Activated naive CD8-positive, alpha-beta T cell treated with anti-CD3 and anti-CD28 coated beads for 36 hours (primary cell): ENCODE results near the gene TGFB1I1. TPM values are rescaled to one million over a fixed set of nuclear protein-coding genes. Genes with fewer than 3 reads are reported as not detected.

Experiments used
- DNase-seq: peaks from one replicate; pipeline ENCODE4 v3.0.0; 2021
- H3K27ac Mint-ChIP-seq: one replicate; pipeline ENCODE4 v1.8.0; 2022; ENCODE audit warnings: mild to moderate bottlenecking, moderate library complexity, mixed read lengths
- H3K27me3 Mint-ChIP-seq: one replicate; pipeline ENCODE4 v1.8.0; 2022; ENCODE audit warnings: mild to moderate bottlenecking, mixed read lengths
- H3K36me3 Mint-ChIP-seq: one replicate; pipeline ENCODE4 v1.8.0; 2021; ENCODE audit warnings: mild to moderate bottlenecking, mixed read lengths
- H3K4me1 Mint-ChIP-seq: one replicate; pipeline ENCODE4 v1.8.0; 2021; ENCODE audit warnings: mixed read lengths
- H3K4me3 Mint-ChIP-seq: one replicate; pipeline ENCODE4 v1.8.0; 2022; ENCODE audit warnings: mild to moderate bottlenecking, moderate library complexity, mixed read lengths
- H3K9me3 Mint-ChIP-seq: one replicate; pipeline ENCODE4 v1.8.0; 2022; ENCODE audit warnings: mixed read lengths
- total RNA-seq, 2 experiments: library from RNA; stranded (reverse); gene quantifications; one replicate each; pipeline ENCODE4 v1.2.3, GENCODE V29; 2021

TGFB1I1 gene
- total RNA-seq, 2 experiments from 2014 or later: 0.32 to 0.49 TPM

DNA sequence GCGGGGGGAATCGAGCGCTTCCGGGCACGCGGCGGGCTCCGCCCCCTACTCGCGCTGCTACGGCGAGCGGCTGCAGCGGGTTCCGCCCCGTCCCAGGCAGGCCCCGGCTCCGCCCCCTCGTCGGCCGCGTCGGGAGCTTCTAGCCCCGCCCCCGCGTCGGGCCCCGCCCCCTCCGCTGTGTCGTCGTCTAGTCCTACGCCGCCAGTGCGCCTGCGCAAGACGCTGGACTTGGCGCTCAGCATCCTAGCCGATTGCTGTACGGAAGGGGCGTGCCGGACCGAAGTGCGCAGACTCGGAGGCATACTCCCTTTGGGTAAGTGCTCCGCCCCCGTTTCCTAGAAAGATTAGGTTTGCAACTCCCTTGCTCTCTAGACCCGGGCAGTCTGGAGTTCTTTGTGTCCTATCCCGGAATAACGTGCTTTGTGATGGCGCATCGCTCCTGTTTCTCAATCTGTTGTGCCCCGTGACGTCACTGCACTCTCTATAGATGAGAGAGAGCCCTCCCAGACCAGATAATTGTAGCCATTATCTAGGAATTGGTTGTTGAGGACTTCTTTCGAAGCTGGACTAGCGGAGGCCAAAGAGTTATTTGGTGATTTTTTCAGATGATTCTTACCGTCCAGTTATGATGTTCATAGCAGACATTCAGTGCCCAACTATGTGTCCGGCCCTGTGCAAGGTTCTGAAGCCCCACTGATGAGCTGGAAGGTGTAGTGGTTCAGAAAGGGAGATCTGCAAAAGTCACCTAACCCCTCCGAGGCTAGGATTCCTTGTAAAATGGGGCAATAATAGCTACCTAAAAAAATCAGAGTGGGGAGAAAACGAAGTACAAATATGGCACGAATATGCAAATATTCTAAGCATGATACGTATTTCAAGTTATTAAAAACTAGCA lies 12.0 kb upstream of the TGFB1I1 start:
- Mint-ChIP-seq H3K27me3 (no peaks in the 10 kb centered on the region), H3K27ac (peak overlapping the region; percentile 96), H3K4me3 (peak overlapping the region; percentile 91), H3K36me3 (peaks cover 36% of the 10 kb centered on the region), H3K4me1 (peaks cover 37% of the 10 kb centered on the region), H3K9me3 (no peaks in the 10 kb centered on the region)
- DNase-seq: peak; percentile 100

DNA sequence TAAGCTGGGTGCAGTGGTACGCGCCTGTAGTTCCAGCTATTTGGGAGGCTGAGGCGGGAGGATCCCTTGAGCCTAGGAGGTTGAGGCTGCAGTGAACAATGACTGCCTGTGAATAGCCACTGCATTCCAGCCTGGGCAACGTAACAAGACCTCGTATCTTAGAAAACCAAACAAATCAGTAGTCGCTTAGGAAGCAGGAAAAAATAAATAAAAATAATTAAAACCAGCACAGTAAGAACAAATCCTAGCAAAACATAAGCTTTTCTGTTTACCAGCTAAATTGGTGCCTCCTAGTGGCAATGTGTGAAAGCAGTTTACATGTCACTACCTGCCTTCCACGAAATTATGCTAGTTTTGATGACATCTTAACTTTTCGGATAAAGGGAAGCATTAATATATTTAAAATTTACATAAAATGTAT lies 11.4 kb upstream of the TGFB1I1 start:
- Mint-ChIP-seq H3K27ac (peak overlapping the region; percentile 94), H3K4me3 (peak overlapping the region; percentile 91), H3K9me3 (no peaks in the 10 kb centered on the region), H3K36me3 (peaks cover 32% of the 10 kb centered on the region), H3K4me1 (peaks cover 31% of the 10 kb centered on the region), H3K27me3 (no peaks in the 10 kb centered on the region)
- no peak for DNase-seq

DNA sequence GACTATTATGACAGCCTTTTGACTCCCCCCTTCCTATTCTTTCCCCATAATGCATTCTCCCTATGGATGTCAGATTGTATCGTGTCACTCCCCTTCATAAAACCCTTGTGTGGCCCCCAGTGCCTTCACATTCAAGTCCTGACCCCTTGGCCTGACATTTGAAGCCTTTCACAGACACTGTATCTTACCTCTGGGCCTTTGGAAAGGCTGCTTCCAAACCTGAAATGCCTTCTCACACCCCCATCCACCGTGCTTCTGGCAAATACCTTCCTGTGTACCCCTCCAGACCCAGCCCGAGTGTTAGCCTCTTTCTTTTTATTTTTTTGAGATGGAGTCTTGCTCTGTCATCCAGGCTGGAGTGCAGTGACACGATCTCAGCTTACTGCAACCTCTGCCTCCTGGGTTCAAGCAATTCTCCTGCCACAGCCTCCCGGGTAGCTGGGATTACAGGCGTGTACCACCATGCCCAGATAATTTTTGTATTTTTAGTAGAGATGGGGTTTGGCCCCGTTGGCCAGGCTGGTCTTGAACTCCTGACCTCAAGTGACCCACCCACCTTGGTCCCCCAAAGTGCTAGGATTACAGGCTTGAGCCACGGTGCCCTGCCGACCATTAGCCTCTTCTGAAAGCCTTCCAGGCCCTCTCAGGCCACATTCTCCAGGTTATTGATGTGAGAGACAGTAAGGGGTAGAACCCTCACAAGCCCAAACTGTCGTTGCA lies 10.6 kb upstream of the TGFB1I1 start:
- Mint-ChIP-seq H3K4me3 (no peak overlapping the region), H3K36me3 (peaks cover 26% of the 10 kb centered on the region), H3K4me1 (peaks cover 26% of the 10 kb centered on the region), H3K9me3 (no peaks in the 10 kb centered on the region), H3K27ac (peak overlapping the region; percentile 44), H3K27me3 (no peaks in the 10 kb centered on the region)
- DNase-seq: no peak

DNA sequence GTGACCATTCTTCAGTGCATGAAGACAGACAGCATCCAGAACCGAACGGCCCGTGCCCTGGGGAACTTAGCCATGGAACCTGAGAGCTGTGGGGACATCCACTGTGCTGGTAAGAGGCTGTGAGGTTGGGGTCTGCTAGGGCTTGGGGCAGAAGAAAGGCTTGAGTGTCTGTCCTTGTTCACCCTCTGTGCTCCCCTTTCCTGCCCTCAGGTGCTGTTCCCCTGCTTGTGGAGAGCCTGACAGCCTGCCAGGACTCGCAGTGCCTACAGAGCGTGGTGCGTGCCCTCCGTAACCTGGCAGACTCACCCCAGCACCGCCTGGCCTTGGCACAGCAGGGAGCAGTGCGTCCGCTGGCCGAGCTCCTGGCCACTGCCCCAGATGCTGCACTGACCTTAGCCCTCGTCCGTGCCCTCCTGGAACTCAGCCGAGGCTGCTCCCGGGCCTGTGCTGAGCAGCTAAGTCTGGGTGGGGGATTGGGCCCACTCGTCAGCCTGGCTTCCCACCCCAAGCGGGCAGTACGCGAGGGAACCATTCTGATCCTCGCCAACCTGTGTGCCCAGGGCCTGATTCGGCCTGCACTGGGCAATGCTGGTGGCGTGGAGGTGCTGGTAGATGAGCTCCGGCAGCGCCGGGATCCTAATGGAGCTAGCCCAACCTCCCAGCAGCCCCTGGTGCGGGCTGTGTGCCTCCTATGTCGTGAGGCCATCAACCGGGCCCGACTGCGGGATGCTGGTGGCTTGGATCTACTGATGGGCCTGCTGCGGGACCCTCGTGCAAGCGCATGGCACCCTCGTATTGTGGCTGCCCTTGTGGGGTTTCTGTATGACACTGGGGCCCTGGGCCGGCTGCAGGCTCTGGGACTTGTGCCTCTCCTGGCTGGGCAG lies 9.8 kb upstream of the TGFB1I1 start:
- Mint-ChIP-seq H3K27me3 (no peaks in the 10 kb centered on the region), H3K9me3 (no peaks in the 10 kb centered on the region), H3K4me1 (peaks cover 24% of the 10 kb centered on the region), H3K36me3 (peaks cover 25% of the 10 kb centered on the region), H3K4me3 (no peak overlapping the region), H3K27ac (no peak overlapping the region)
- DNase-seq: no peak

DNA sequence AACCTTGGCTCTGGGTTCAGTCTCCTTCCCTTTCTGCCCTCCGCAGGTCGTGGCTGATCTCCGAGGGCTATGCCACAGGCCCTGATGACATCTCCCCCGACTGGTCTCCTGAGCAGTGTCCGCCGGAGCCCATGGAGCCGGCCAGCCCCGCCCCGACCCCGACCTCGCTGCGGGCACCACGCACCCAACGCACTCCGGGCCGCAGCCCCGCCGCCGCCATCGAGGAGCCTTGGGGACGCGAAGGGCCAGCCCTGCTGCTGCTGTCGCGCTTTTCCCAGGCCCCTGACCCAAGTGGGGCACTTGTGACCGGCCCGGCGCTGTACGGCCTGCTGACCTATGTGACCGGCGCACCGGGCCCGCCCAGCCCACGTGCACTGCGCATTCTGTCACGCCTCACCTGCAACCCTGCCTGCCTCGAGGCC lies 7.6 kb upstream of the TGFB1I1 start:
- H3K27ac Mint-ChIP-seq: no peak overlapping the region
- H3K36me3 Mint-ChIP-seq: peaks cover 17% of the 10 kb centered on the region
- DNase-seq: no peak
- H3K27me3 Mint-ChIP-seq: no peaks in the 10 kb centered on the region
- H3K4me1 Mint-ChIP-seq: peaks cover 23% of the 10 kb centered on the region
- H3K4me3 Mint-ChIP-seq: no peak overlapping the region
- H3K9me3 Mint-ChIP-seq: no peaks in the 10 kb centered on the region

DNA sequence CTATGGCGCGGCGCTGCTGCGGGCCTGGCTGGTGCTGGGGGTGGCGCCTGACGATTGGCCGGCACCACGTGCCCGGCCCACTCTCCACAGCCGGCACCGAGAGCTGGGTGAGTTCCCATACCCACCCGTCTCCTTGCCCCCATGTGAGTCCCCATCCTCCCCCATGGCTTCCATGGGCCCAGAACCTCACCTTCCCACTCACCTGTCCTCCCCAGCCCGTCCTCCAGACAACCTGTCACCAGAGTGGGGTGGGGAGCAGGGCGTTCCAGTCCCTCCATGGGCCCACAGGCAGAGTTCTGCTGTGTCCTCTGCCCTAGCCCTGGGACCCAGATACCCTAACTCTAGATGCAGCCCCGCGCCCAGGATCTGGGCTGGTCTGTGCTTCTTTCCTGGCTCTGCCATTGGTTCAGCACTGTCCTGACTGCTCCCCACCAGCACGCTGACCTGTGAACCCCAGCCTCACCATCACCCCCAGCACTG lies 7.1 kb upstream of the TGFB1I1 start:
- H3K9me3 Mint-ChIP-seq: no peaks in the 10 kb centered on the region
- no peak overlapping the region for H3K4me3 Mint-ChIP-seq
- no peak for DNase-seq

DNA sequence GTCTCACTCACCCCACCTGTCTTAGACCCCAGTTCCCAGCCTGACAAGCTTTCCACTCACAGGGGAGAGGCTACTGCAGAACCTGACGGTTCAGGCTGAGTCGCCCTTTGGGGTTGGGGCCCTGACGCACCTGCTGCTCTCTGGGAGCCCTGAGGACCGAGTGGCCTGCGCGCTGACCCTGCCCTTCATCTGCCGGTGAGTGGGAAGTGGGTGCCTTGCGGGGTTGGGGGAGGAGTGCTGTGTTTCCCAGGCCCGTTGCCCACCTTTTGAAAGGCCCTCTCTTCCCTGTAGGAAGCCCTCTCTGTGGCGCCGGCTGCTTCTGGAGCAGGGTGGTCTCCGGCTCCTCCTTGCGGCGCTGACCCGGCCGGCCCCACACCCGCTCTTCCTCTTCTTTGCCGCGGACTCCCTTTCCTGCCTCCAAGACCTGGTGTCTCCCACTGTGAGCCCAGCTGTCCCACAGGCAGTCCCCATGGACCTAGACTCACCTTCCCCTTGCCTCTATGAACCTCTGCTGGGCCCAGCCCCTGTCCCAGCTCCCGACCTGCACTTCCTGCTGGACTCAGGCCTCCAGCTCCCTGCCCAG lies 6.1 kb upstream of the TGFB1I1 start:
- DNase-seq: no peak
- H3K4me1 Mint-ChIP-seq: peaks cover 14% of the 10 kb centered on the region
- no peak overlapping the region for H3K27ac Mint-ChIP-seq
- H3K4me3 Mint-ChIP-seq: no peak overlapping the region
- H3K36me3 Mint-ChIP-seq: peaks cover 14% of the 10 kb centered on the region
- no peaks in the 10 kb centered on the region for H3K9me3 Mint-ChIP-seq
- H3K27me3 Mint-ChIP-seq: peaks cover 1% of the 10 kb centered on the region

More for the DNA sequence above, 7.1 kb upstream of the TGFB1I1 start:
- Mint-ChIP-seq H3K27me3 (no peaks in the 10 kb centered on the region), H3K27ac (no peak overlapping the region), H3K4me1 (peaks cover 23% of the 10 kb centered on the region), H3K36me3 (peaks cover 17% of the 10 kb centered on the region)

DNA sequence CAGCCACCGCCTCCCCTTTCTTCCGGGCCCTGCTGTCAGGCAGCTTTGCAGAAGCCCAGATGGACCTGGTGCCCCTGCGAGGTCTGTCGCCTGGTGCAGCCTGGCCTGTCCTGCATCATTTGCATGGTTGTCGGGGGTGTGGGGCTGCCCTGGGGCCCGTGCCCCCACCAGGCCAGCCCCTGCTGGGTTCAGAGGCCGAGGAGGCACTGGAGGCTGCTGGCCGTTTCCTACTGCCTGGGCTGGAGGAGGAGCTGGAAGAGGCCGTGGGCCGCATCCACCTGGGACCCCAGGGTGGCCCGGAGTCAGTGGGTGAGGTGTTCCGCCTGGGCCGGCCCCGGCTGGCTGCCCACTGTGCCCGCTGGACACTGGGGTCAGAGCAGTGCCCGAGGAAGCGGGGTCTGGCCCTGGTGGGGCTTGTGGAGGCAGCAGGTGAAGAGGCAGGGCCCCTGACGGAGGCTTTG lies 5.5 kb upstream of the TGFB1I1 start:
- no peaks in the 10 kb centered on the region for H3K9me3 Mint-ChIP-seq
- no peak overlapping the region for H3K27ac Mint-ChIP-seq
- no peak overlapping the region for H3K4me3 Mint-ChIP-seq
- H3K4me1 Mint-ChIP-seq: peaks cover 10% of the 10 kb centered on the region
- no peak for DNase-seq
- H3K36me3 Mint-ChIP-seq: peaks cover 14% of the 10 kb centered on the region
- peaks cover 7% of the 10 kb centered on the region for H3K27me3 Mint-ChIP-seq

DNA sequence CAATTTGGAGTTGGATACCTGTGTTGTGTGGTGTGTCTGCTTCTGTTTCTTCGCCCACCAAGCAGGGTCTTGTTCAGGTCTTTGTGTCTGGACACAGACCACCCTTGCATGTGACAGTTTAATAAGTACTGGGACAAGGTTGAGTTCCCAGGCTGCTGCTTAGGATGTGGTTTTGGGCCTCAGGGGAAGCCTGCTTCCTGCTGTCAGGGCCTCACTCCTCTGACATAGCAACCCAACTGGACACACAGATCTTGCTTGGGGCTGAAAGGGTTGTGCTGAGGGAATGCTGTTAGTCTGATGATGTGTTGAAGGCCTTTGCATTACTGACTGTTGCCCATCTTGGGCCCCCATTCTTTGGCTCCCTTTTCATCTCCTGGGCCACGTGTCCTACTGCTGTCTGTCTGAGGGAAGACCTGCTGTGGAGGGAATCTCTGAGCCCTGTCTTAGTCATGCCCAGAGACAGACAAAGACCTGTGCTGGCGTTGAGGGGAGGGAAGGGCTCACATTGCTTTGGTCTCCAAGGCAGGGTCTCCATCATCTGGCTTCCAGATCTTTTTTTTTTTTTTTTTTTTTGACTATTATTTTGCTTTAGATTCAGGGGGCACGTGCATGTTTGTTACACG lies 4.7 kb upstream of the TGFB1I1 start:
- Mint-ChIP-seq H3K27me3 (peaks cover 12% of the 10 kb centered on the region), H3K36me3 (peaks cover 14% of the 10 kb centered on the region), H3K4me1 (peaks cover 10% of the 10 kb centered on the region), H3K27ac (peak overlapping the region; percentile 20), H3K4me3 (no peak overlapping the region), H3K9me3 (no peaks in the 10 kb centered on the region)
- no peak for DNase-seq

DNA sequence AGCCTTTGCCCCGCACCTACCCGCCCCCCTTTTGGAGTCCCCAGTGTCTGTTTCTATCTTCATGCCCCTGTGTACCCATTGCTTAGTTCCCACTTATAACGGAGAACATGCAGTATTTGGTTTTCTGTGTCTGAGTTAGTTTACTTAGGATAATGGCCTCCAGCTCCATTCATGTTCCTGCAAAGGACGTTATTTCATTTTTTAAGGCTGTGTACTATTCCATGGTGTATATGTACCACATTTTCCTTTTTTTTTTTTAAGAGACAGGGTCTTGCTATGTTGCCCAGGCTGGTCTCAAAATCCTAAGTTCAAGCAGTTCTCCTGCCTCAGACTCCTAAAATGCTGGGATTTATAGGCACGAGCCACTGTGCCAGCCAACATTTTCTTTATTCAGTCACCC lies 4.1 kb upstream of the TGFB1I1 start:
- DNase-seq: no peak
- peaks cover 18% of the 10 kb centered on the region for H3K27me3 Mint-ChIP-seq
- peaks cover 15% of the 10 kb centered on the region for H3K4me1 Mint-ChIP-seq
- peaks cover 11% of the 10 kb centered on the region for H3K36me3 Mint-ChIP-seq
- no peaks in the 10 kb centered on the region for H3K9me3 Mint-ChIP-seq
- H3K27ac Mint-ChIP-seq: no peak overlapping the region
- no peak overlapping the region for H3K4me3 Mint-ChIP-seq

DNA sequence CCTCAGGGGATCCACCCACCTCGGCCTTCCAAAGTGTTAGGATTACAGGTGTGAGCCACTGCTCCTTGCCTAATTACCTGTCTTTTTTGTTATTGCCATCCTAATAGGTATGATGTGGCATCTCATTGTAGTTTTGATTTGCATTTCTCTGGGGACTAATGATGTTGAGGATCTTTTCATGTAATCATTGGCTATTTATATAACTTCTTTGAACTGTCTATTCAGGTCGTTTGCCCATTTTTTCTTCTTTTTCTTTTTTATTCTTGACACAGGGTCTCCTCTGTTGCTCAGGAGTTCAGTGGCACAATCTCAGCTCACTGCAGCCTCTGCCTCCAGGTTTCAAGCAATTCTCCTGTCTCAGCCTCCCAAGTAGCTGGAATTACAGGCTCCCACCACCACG lies 1.3 kb upstream of the TGFB1I1 start:
- peaks cover 24% of the 10 kb centered on the region for H3K27me3 Mint-ChIP-seq
- H3K36me3 Mint-ChIP-seq: peaks cover 8% of the 10 kb centered on the region
- no peak overlapping the region for H3K4me3 Mint-ChIP-seq
- no peak overlapping the region for H3K27ac Mint-ChIP-seq
- no peak for DNase-seq
- H3K4me1 Mint-ChIP-seq: peaks cover 15% of the 10 kb centered on the region
- no peaks in the 10 kb centered on the region for H3K9me3 Mint-ChIP-seq

DNA sequence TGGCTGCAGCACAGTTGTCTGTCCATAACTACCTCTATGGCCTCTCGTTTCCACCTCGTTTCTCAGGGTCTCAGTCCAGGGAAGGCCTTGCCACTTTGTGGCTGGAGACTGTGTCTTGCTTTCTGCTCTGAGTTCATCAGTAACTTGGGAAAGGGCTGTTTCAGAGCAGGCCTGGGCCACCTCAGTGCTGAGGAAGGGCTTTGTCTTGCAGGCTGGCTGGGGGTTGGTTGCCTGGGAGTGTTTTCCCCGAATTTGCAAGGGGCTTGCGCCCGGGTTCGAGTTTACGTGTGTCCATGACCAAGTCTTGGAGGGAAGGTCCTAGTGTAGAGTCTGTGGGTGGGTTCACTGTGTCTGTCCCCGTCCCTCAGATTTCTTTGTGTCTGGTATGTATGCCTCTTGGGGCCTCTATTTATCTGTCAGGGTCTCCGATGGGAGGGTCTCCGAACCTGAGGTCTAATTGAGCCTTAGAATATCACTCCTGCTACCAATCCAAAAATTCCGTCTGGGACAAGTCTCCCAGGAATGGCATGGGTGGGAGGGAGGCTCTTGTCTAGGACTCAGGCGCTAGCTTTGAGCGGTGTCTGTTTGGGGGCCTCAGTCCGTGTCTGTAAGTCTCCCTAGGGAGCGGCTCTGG lies 594 bp upstream of the TGFB1I1 start:
- DNase-seq: no peak
- H3K27me3 Mint-ChIP-seq: peaks cover 28% of the 10 kb centered on the region
- H3K27ac Mint-ChIP-seq: no peak overlapping the region
- H3K9me3 Mint-ChIP-seq: no peaks in the 10 kb centered on the region
- H3K36me3 Mint-ChIP-seq: peaks cover 8% of the 10 kb centered on the region
- H3K4me3 Mint-ChIP-seq: no peak overlapping the region
- peaks cover 19% of the 10 kb centered on the region for H3K4me1 Mint-ChIP-seq

DNA sequence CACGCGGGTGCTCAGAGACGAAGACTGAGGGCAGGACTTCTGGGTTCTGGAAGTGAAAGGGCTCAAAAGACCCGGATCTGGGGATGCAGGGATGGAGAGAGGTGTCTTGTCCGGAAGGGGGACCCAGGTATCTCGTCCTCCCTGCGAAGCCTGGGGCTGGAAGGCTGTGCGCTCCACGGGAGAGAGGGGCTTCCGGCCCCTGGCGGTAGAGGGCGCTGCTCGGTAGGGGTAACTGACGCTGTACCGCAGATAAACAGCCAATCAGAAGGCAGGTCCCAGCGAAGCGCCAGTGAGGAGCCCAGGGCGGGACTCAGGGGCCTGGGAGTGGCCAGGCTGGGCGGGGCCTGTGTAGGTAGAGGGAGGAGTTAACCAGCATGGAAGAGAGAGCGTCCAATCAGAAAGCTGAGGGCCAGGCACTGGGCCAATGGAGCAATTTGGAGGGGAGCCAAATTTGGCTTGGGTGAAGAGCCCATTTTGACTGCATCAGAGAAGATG lies 804 bp downstream of the TGFB1I1 start:
- H3K9me3 Mint-ChIP-seq: no peaks in the 10 kb centered on the region

More for the DNA sequence above, 804 bp downstream of the TGFB1I1 start:
- no peaks in the 10 kb centered on the region for H3K36me3 Mint-ChIP-seq
- H3K4me3 Mint-ChIP-seq: peak overlapping the region; percentile 47
- no peak overlapping the region for H3K27ac Mint-ChIP-seq
- peak; percentile 57 for DNase-seq
- H3K4me1 Mint-ChIP-seq: peaks cover 14% of the 10 kb centered on the region
- peaks cover 28% of the 10 kb centered on the region for H3K27me3 Mint-ChIP-seq
